Brain microvascular endothelial cell (primary cell): ENCODE results near the gene CUX1.

Experiments used
- DNase-seq: peaks from one replicate; pipeline ENCODE4 v3.0.0-alpha.2; 2020
- H3K27ac ChIP-seq: fragments of 250-450 bp; sonication (Bioruptor Pico); 2 replicates; pipeline ENCODE4 v1.5.1; 2020; ENCODE audit warnings: mild to moderate bottlenecking, moderate library complexity
- H3K27me3 ChIP-seq: fragments of 250-450 bp; sonication (Bioruptor Pico); replicated peaks from 2 replicates; pipeline ENCODE4 v1.5.1; 2020; ENCODE audit warnings: mild to moderate bottlenecking
- H3K36me3 ChIP-seq: fragments of 250-450 bp; sonication (Bioruptor Pico); replicated peaks from 2 replicates; pipeline ENCODE4 v1.5.1; 2020; ENCODE audit warnings: mild to moderate bottlenecking
- H3K4me3 ChIP-seq: 2 replicates; pipeline ENCODE4 v1.5.1; 2011; ENCODE audit warnings: low read depth, mild to moderate bottlenecking, control low read depth, low read length, moderate library complexity
- in situ Hi-C: cut with HindIII; loops from 2 replicates; pipeline ENCODE4 v1.10.0; 2017; ENCODE audit warnings: low sequenced_read_pairs, low pct_ligation_motif_present
- TF ChIP-seq, protein P1 (sequence below): IDR thresholded peaks from 2 replicates; pipeline ENCODE4 v1.5.1; 2011; ENCODE audit warnings: low read depth, mild to moderate bottlenecking, moderate library complexity, low read length, control low read depth, inconsistent platforms; ENCODE audit errors: missing control alignments

The CUX1 gene

DNA sequence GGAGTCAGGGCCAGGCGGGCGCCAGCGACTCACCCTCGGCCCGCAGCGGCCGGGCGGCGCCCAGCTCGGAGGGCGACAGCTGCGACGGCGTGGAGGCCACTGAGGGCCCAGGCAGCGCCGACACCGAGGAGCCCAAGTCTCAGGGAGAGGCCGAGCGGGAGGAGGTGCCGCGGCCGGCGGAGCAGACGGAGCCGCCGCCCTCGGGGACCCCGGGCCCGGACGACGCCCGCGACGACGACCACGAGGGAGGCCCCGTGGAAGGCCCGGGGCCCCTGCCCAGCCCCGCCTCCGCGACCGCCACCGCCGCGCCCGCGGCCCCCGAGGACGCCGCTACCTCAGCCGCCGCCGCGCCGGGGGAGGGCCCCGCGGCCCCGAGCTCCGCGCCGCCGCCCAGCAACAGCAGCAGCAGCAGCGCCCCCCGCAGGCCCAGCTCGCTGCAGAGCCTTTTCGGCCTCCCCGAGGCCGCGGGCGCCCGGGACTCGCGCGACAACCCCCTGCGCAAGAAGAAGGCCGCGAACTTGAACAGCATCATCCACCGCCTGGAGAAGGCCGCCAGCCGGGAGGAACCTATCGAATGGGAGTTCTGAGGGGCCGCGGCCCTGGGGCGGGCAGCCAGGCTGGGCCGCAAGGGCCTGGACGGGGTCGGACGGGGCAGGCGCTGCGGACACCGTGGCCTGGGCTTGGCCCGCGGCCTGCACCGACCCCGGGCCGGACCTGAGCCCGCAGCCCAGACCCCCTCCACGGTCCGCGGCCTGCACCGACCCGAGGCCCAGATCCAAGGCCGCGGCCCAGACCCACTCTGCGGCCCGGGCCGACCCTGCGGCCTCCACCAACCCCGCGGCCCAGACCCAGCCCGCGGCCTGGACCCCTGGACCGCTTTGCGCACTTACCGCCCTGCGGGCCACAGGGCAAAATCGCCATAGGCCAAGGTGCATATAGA lies 431.3 kb downstream of the CUX1 start:
- Histone ChIP-seq H3K4me3 (no peak overlapping the region), H3K27ac (no peak overlapping the region), H3K27me3 (no peaks in the 10 kb centered on the region), H3K36me3 (no peaks in the 10 kb centered on the region)
- TF ChIP-seq, protein P1, sequence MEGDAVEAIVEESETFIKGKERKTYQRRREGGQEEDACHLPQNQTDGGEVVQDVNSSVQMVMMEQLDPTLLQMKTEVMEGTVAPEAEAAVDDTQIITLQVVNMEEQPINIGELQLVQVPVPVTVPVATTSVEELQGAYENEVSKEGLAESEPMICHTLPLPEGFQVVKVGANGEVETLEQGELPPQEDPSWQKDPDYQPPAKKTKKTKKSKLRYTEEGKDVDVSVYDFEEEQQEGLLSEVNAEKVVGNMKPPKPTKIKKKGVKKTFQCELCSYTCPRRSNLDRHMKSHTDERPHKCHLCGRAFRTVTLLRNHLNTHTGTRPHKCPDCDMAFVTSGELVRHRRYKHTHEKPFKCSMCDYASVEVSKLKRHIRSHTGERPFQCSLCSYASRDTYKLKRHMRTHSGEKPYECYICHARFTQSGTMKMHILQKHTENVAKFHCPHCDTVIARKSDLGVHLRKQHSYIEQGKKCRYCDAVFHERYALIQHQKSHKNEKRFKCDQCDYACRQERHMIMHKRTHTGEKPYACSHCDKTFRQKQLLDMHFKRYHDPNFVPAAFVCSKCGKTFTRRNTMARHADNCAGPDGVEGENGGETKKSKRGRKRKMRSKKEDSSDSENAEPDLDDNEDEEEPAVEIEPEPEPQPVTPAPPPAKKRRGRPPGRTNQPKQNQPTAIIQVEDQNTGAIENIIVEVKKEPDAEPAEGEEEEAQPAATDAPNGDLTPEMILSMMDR = no peak
- DNase-seq = no peak
- in situ Hi-C loops = no loop called here

DNA sequence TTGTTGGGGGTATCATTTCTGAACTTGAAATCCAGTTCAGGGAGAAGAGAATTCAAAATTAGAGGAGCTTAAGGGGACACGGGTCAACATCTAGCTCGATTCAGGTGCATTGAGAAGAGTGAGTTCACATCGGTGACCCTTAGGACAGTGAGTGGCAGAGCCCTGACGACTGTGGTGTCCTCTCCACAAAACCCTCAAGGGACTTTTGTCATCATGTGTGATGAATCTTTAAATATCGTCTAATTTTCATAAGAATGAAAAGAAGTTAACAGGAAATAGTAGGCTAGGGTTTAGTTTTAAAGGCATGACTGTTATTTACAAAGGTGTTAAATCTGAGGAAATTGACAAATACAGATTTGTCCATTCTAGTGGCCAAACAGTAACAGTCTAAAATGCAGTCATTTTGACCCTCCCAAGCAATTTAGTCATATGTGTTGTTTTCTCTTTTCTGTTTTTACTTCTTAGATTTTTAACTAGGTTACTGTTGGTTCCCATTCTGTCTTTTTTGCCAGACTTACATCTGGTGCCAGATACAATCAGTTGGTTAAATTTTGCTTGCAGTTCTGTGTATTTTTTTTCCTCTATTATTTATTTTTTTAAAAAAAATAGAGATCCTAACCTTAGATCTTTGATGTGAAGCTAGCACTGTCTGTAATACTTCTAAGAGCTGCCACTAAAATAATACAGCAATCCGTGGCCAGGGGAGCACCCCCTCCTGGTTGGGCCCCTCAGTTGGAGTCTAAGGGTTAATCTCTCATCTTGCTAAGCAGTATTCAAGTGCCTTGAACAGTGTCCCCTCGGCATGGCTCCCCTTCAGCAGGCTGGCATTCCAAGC lies 434.3 kb downstream of the CUX1 start:
- Histone ChIP-seq H3K36me3 (no peaks in the 10 kb centered on the region), H3K27ac (no peak overlapping the region), H3K4me3 (no peak overlapping the region), H3K27me3 (no peaks in the 10 kb centered on the region)
- DNase-seq = no peak
- TF ChIP-seq, protein P1 = no peak
- in situ Hi-C loops = no loop called here

DNA sequence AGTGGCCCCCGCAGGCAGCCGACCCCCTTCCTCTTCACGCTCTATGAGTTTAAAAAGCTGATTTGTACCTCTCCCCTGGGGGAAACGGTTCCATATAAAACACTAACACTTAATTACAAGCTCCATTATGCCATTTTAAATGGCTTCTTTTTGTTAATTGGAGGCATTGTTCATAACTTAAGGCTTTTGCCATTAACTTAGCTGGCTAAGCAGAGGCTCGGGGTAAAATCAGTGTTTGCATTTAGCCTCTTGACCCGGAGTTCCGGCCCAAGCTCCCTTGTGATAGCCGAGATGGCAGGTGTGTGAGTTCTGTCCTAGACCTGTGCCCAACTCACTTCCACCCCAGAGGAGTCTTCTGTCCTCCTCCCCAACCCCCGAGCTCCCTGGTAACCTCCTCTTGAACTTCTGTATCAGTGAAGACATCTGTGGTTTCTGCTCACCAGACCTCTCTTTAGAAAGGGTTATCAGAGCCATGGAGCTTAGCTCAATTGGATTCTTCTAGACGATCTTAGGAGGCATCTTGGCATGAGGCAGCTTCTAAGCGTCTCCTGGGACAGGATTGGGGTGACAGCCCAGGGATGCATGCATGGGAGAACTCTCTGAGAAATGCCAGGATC lies 435.0 kb downstream of the CUX1 start:
- Histone ChIP-seq H3K27ac (no peak overlapping the region), H3K36me3 (no peaks in the 10 kb centered on the region), H3K27me3 (no peaks in the 10 kb centered on the region), H3K4me3 (no peak overlapping the region)
- DNase-seq = no peak
- TF ChIP-seq, protein P1 = no peak
- in situ Hi-C loops = no loop called here

DNA sequence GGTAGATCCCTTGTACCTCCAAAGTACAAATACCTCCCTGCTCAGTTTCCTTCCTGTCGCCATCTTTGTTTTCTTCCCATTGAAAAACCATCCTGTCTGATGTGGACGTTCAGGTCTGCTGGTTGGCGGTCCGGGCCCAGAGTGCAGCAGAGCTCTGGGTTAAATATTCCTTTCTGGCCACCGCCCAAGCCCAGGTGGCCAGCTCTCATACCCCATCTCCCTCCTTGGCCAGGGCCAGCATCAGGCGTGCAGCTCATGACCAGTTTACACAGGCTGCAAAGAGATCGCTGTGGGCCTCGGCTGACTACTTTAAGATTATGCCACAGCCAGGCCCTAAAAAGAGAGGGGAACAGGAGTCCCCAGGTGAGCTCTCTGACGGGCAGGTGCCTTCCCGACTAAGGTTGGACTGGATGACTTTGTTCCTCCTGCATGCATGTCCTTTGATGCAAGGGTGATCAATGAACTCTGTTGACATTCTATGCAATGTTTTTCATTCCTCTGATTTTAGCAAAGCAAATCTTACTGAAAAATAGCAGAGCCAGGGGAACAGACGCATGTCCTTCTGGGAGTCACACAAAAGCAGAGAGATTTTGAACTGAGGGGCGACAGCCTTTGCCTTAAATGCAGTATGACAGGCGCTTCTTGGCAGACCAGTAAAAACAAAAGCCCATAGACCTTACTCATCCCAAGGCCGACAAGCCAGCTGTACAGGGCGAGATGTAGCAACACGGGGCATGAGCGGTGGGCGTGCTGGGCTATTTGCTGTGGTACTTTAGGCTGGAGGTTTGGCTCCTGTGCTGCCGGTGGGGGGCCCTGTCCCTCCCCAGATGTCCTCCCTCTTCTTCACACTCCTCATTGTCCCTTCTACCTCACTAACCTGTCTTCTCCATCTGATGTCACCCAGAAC lies 435.9 kb downstream of the CUX1 start:
- DNase-seq = no peak
- Histone ChIP-seq H3K36me3 (no peaks in the 10 kb centered on the region), H3K27ac (no peak overlapping the region), H3K27me3 (no peaks in the 10 kb centered on the region), H3K4me3 (no peak overlapping the region)
- in situ Hi-C loops = no loop called here
- TF ChIP-seq, protein P1 = no peak

DNA sequence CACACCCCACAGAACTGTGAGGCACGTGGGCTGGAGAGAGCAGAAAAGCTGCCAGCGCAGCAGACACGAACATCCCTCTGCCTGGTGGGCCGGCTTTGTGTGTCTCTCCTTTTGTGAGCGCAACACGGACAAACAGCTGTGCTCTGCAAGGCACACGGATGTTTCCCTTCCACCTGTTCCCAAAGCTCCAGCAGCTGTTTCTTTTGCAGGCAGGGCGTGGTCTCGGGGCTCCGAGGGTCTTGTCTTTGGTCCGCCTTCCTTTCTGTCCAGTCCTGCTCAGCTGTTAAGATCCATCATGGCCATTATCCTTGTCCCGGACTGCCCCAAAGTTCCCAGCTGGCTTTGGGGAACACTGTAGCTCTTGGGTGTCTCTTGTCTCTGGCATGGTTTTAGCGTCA lies 436.5 kb downstream of the CUX1 start:
- no peak overlapping the region for H3K4me3 ChIP-seq
- H3K27me3 ChIP-seq = no peaks in the 10 kb centered on the region
- in situ Hi-C loops = no loop called here
- H3K27ac ChIP-seq = no peak overlapping the region
- no peak for DNase-seq
- TF ChIP-seq, protein P1 = no peak
- H3K36me3 ChIP-seq = no peaks in the 10 kb centered on the region
